Muscle of back (tissue), 11 donors: Measurements from ENCODE around the gene LRBA. TPM values are rescaled to one million over a fixed set of nuclear protein-coding genes. Genes with fewer than 3 reads are reported as not detected.
"Not testable (repeated sequence)": the region's sequence is repeated elsewhere in the genome, so short reads cannot be mapped to it uniquely, and the experiment has no call there.

ENCODE experiments used
- DNase-seq, 3 donors: peaks; one replicate each; pipeline versions ENCODE4 v3.0.0 to v3.0.0-alpha.2; 2013
- polyA plus RNA-seq, 10 donors: library from polyadenylated mRNA; unstranded; fragments of 120-200 nt; gene quantifications; one replicate each; pipeline ENCODE4 v1.2.1, GENCODE V29; 2013; ENCODE audit not compliant: insufficient read length in 10 of 10

Gene LRBA
- polyA plus RNA-seq, 10 donors = 20.1 to 31.2 (median 24.3) TPM

DNA sequence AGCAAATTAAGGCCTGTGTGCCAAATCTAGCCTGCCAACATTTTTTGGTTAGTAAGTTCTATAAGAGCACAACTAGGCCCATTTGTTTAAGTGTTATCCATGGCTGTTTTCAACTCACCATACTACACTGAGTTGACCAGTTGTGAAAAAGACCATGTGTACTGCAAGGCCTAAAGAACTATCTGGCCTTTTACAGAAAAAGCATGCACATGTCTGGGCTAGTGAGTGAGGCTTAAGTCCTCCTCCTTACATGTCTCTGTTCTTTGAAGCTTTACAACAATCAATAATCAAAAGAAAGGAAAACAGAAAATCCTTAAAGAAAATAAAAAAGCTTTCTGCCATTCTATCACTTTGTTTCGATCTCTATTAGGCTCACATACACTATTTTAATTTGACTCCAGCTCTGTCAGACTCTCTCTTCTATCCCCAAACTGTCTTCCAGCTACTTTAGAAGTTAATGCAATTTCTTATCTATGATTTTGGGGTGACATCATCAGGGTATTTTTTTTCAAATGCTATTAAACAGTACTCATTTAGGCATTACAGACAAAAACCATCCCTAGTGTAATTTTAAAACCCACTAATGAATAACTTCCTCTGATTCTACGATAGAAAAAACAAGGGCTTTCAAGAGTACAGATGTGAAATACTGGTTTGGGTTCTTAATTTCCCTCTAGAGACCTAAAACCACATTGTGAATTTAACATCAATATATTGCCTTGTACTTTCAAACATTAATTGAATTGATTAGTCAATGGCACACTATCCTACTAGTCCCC lies 271.3 kb downstream of the LRBA start:
- no peak for DNase-seq

- DNase-seq = not testable (repeated sequence)
These were observed 272.2 kb downstream of the LRBA start for GRCh38 chr4:150742930-150743329.

- no peak for DNase-seq
These were observed 275.5 kb downstream of the LRBA start for GRCh38 chr4:150739591-150739990.

DNA sequence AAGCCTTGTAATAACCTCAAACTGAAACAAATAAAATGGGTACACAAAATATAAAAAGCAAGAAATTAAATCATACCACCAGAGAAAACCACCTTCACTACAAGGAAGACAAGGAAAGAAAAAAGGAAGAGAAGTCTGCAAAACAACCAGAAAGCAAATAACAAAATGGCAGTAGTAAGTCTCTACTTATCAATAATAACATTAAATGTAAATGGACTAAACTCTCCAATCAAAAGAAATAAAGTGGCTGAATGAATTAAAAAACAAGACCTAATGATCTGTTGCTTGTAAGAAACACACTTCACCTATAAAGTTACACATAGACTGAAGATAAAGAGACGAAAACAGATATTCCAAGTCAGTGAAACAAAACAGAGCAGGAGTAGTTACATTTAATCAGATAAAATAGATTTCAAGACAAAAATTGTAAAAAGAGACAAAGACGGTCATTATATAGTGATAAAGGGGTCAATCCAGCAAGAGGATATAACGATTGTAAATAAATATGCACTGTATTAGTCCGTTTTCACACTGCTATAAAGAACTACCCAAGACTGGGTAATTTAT lies 289.0 kb downstream of the LRBA start:
- DNase-seq = no peak

DNA sequence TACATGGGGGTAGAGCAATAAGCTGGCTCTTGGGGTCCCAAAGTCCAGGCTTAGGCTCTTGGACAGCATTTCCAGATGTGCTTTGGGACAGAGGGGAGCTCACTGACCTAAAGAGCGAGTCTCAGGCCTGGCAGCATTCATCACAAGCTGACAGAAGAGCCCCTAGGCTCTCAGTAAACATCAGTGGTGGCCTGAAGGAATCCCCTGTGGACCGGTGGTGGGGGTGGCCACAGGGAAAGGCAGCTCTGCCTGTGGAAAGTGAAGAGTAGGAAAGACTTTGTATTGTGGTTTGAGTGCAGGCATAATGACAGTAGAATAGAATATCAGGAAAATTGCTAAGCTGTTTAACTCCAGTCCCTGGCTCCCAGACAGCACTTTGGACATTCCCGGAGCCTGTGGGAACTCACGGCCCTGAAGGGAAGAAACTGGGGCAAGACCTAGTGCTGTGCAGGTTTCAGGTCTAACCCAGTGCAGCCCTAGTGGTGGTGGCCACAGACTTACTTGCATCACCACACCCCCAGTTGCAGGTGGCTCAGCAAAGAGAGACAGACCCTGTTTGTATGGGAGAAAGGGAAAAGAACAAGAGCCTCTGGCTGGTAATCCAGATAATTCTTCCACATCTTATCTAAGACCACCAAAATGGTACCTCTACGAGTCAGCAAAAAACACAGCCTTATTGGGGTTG lies 291.2 kb downstream of the LRBA start:
- no peak for DNase-seq

DNA sequence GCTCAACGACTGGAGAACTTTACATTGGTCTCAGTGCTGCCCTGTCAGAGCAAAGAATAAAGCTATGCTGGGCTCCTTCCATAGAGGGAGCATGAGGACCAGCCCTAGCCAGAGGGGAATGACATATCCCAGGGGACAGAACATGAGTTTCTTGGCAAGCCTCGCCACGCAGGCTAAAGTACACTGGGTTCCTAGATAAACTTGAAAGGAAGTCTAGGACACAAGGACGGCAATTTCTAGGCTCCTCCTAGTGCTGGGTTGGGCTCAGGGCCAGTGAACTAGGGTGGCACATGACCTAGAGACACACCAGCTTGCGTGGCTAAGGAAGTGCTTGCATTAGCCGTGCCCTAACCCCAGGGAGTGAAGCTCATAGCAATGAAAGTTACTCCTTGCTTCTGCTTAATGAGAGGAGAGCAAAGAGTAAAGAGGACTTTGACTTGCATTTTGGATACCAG lies 292.1 kb downstream of the LRBA start:
- peak; percentile 2 to 11 (median 2) for DNase-seq

DNA sequence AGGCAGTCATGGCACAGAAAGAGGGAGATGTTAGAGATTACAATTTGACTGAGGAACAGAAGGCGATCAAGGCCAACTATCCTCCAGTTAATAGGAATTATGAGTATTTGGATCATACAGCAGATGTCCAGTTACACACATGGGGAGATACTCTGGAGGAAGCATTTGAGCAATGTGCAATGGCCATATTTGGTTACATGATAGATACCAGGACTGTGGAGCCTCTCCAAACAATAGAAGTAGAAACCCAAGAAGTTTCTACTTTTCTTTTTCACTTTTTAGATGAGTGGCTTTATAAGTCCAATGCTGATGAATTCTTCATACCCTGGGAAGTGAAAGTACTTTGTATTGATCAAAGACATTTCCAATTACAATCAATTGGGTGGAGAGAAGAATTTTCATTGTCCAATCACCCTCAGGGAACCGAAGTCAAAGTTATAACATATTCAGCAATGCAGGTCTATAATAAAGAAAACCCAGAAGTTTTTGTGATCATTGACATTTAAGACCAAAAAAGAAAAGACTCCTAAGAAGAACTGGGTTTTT lies 294.0 kb downstream of the LRBA start:
- no peak for DNase-seq

DNA sequence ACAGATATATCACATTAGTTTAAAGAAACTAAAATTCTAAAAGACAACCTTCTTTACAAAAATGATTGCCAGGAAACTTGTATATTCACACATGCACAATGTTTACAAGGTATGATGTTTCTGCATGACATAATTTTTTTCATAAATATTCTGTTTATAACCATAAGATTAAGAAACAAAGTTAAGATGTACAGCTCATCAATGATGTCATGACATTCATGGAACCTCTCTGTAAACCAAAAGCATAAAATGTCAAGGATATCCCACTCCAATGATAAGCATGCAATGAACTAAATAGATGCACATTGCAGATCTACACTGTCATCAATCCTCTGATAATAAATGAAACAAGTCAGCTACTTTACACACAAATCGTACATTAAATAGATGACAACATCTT lies 297.1 kb downstream of the LRBA start:
- no peak for DNase-seq

- no peak for DNase-seq
These were observed 300.3 kb downstream of the LRBA start for GRCh38 chr4:150714462-150715438.

DNA sequence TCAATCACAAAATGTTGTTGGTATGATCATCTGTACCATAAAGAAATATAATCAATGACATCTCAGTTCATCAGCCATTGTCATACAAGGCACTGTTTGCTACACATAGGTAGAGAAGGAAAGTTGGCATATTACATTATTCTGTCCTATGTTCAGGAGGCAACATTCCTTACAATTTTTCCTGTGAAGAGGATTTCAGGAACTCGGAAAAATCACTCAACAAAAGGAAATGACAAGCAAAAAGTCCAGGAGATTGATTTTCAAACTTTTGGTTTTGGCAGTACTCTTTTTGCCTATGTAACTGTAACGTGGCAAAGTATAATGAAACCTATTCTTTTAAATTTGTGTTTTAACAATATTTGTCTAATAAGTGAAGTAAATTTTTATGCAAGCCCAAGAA lies 301.8 kb downstream of the LRBA start:
- no peak for DNase-seq

- no peak for DNase-seq
These were observed 304.2 kb downstream of the LRBA start for GRCh38 chr4:150710770-150711375.

DNA sequence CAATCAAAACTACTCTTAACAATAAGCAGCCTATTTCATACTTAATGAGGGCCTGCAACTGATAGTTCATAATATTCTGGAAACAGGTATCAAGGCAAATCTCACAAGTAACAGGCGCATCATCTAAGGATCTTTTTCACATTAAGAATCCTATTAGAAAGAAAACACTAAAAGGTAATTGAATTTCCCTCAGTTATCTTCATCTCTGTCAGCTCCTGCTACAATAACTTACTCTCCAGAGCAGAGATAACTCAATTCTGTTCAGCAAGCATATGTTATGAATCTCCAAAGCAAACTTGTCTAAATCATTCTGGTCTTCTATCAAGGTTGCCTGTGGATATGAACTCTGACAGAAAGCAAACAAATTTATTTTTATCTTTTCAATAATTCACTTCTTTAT lies 307.1 kb downstream of the LRBA start:
- DNase-seq = no peak

DNA sequence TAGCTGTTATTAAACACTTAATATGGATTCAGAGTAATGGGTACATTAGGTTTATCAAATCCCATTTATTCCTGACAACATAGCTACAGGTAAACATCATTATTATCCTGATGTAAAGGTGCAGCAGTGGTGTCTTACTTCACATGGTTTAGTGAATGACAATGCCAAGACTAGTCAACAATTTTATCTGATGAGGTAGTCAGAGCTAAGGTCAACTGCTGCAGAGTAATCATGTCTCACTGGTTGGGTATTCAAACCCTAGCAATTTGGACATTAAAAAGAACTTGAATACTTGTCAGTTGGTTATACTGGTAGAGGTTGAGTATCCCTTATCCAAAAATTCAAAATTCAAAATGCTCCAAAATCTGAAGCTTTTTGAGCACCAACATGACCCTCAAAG lies 315.5 kb downstream of the LRBA start:
- no peak for DNase-seq

GRCh38 chr4:150695162-150695561 lies 319.9 kb downstream of the LRBA start:
- DNase-seq = no peak

GRCh38 chr4:150694438-150694837 lies 320.6 kb downstream of the LRBA start:
- no peak for DNase-seq

GRCh38 chr4:150683775-150684350 lies 331.2 kb downstream of the LRBA start:
- DNase-seq = no peak

- DNase-seq = no peak
These were observed 333.0 kb downstream of the LRBA start for GRCh38 chr4:150682126-150682525.

DNA sequence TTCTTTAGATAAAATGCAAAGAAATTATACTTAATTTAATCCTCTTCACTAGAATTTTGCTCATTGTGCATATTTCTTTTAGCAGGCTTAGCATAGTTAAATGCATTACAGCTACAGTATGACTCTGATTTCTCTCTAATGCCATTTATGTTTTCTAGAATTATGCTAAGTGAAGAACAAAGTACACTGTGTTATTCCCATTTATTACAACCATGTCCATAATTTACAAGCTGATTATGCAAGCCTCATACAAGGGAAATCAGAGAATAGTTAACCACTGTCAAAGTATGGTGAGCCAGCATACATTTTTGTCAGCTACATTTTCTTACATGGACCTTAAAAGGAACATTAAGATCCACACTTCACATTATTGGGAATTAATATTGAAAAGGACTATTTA lies 334.0 kb downstream of the LRBA start:
- DNase-seq = no peak

GRCh38 chr4:150680651-150681050 lies 334.4 kb downstream of the LRBA start:
- DNase-seq = no peak

- DNase-seq = no peak
These were observed 335.2 kb downstream of the LRBA start for GRCh38 chr4:150679765-150680343.
